AG10803 (cell line): ENCODE measurements around the gene MOCOS.
A peak's percentile ranks its signal among the peaks of the same experiment; 100 is the strongest.

Experiments used
- DNase-seq: peaks from one replicate; pipeline ENCODE4 v3.0.0; 2010; ENCODE audit warnings: low read depth
- H3K4me3 ChIP-seq: 2 replicates; pipeline ENCODE4 v1.5.1; 2011; ENCODE audit warnings: mild to moderate bottlenecking, low read length, control low read depth
- CTCF ChIP-seq: conservative IDR thresholded peaks from 2 replicates; pipeline ENCODE4 v1.5.1; 2011; ENCODE audit warnings: mild to moderate bottlenecking, low read length, control low read depth, inconsistent platforms

Gene MOCOS

GRCh38 chr18:36284268-36284667 lies 97.0 kb downstream of the MOCOS start:
- no peak for DNase-seq
- TF ChIP-seq CTCF: no peak
- no peak overlapping the region for H3K4me3 ChIP-seq

GRCh38 chr18:36284671-36285295 lies 97.5 kb downstream of the MOCOS start:
- peak; percentile 70 for DNase-seq
- peak; percentile 91 for TF ChIP-seq CTCF
- H3K4me3 ChIP-seq: no peak overlapping the region

- no peak for DNase-seq
- no peak for TF ChIP-seq CTCF
Observed at GRCh38 chr18:36287653-36288052, 100.4 kb downstream of the MOCOS start.

GRCh38 chr18:36288689-36289088 lies 101.4 kb downstream of the MOCOS start:
- TF ChIP-seq CTCF: no peak
- no peak overlapping the region for H3K4me3 ChIP-seq
- DNase-seq: no peak

More at GRCh38 chr18:36287653-36288052, 100.4 kb downstream of the MOCOS start:
- H3K4me3 ChIP-seq: no peak overlapping the region

GRCh38 chr18:36294031-36294430 lies 106.7 kb downstream of the MOCOS start:
- no peak for TF ChIP-seq CTCF
- no peak overlapping the region for H3K4me3 ChIP-seq
- peak; percentile 79 for DNase-seq

GRCh38 chr18:36295214-36295613 lies 107.9 kb downstream of the MOCOS start:
- no peak for DNase-seq
- TF ChIP-seq CTCF: no peak
- no peak overlapping the region for H3K4me3 ChIP-seq

- peak overlapping the region; percentile 64 for H3K4me3 ChIP-seq
Observed at GRCh38 chr18:36295880-36296301, 108.6 kb downstream of the MOCOS start.

More at GRCh38 chr18:36295880-36296301, 108.6 kb downstream of the MOCOS start:
- TF ChIP-seq CTCF: no peak
- no peak for DNase-seq
